HG03521 (cell line): ENCODE results near the gene CMTM1.
"Not testable (repeated sequence)": the region's sequence is repeated elsewhere in the genome, so short reads cannot be mapped to it uniquely, and the experiment has no call there.

ENCODE experiments used
- ATAC-seq: cut with Tn5 transposase; IDR thresholded peaks from one replicate; pipeline ENCODE4 v1.9.1; 2021; ENCODE audit warnings: mild to moderate bottlenecking, moderate library complexity; ENCODE audit not compliant: unreplicated experiment

CMTM1 gene

DNA sequence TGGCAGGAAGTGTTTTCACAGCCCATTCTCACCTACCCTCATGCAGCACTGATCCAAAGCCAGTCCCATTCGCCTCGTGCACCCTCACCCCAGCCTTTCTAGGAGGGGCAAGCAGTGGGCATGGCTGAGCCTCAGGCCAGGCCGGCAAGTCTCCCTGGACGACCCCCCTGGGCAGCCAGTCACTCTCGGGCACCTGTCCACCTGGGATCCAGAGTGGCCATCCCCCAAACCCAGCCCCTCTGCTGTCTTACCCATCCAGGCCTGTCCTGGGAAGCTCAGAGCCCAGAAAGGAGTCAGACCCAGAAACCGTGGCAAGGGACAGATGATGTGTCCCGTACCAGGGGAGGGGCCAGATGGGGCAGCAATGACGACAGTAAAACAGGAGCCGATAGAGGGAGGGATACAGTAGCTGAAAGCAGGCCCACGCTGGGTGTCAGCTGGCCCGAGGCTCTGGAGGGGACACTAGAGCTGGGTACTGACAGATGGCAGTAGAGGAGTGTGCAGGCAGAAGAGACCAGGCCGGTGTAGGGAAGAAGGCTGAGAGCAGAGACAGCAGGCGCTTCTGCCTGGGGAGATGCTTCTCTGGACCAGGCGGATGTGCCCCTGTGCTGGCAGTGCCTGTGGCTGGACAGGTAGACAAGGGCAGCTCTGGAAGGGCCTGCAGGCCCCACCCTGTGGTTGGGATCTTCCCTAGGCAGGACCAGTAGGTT lies 44.0 kb downstream of the CMTM1 start:
- ATAC-seq = no peak

DNA sequence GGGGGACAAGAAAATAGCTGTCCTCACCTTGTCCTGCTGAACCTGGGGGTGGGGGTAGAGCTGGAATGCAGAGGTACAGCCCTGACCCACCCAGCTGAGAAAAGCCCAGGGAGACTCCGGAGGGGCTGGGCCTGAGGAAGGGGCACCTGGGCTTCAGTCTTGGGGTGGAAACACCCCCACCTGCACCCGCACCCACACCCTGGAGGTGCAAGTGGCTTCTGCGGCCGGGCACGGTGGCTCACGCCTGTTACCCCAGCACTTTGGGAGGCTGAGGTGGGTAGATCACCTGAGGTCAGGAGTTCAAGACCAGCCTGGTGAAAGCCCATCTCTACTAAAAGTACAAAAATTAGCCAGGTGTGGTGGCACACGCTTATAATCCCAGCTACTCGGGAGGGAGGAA lies 45.7 kb downstream of the CMTM1 start:
- ATAC-seq = not testable (repeated sequence)

DNA sequence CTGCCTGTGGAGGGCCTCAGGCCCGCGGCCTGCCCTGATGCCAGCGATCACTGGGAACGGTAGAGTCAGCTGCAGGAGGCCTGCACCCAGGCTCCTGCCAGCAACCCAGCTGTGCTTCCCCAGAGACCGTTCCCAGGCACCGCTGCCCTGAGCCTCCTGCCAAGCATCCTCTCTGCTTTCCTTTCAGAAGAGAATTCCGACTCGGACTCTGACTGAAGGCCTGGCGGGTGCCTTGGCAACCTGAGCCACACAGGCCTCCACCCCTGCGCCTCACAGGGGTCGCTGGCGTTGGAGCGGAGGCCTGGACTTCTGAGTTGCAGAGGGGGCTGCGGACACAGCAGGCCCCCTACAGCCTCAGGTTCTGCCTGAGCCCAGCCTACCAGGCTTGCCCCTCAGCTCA lies 46.2 kb downstream of the CMTM1 start:
- no peak for ATAC-seq

DNA sequence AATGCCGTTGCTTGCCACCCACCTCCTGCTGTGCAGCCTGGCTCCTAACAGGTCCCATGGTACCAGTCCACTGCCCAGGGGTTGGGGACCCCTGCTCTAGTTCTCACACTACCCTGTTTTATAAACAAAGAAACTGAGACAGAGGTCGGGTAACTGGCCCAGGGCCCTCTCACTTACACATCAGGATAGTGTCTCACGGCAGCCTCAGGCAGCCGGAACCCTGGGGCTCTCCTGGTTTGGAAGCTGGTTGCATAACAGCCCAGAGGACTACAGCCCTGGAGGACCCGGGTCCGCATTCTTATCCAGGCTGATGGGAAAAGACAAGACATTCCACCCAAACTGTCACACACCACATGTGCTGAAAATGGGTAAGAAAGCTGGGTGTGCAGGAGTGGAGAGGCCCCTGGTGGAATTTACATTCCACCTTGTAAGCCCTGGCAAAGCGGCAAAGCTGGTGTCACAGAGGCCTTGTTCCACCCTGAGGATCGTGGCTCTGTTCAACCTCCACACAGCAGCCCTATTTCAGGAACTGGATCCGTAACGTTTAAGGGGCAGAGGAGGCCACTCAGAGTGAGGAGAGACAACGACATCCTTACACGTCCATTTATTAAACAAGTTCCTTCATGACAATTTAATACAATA lies 48.0 kb downstream of the CMTM1 start:
- ATAC-seq = no peak

DNA sequence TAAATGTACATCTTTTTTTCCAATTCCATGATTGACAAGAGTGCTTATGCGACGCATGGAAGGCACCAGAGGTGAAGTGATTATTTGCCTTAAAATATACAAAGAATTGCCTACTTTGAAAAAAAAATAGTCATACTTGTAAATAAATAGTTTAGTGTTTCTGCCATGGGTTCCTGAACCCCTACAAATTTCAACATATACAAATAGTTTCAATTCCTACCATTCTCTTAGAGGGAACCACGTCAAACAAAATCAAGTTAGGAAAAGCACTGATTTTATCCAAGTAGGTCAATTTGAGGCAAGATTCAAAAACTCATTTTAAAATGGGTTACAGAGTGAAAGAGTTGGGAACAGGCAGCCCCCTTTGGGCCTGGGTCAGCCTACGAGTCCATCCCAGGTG lies 49.9 kb downstream of the CMTM1 start:
- no peak for ATAC-seq

DNA sequence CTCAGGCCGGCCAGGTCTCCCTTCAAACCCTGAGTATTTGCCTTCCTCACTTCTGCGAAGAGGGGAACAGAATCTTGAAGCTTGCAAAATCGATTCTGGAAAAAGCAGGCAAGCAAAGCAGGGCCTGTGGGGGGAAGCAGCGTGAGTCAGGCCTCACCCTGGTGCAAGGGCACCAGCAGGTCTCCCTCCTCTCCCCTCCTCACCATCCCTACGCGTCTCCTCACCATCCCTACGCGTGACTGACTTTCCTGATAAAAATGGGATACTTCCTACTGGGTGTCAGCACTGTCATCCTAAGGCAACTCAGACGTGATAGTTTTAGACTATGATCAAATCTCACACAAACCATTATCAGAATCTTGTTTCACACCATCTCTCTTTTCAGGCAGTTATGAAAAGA lies 50.4 kb downstream of the CMTM1 start:
- ATAC-seq = no peak

DNA sequence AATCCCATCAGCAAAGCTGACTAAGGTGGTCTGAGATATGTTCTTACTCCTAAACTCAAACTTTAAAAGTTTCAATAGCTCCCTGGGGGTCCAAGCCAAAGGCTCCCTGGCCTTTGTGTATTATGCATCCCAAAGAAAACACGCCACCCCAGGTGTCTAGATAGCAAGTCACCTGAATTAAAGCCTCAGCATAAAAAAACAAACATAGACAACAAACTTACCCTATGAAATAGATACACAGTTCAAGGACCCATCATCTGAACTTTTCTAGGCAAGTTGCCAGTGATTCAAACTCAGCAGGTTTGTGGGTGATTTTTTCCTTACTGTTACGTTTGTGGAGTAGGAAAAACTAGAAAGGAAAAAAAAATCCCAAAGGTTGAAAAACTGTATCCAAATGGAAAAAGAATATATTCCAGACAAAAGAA lies 50.8 kb downstream of the CMTM1 start:
- no peak for ATAC-seq

DNA sequence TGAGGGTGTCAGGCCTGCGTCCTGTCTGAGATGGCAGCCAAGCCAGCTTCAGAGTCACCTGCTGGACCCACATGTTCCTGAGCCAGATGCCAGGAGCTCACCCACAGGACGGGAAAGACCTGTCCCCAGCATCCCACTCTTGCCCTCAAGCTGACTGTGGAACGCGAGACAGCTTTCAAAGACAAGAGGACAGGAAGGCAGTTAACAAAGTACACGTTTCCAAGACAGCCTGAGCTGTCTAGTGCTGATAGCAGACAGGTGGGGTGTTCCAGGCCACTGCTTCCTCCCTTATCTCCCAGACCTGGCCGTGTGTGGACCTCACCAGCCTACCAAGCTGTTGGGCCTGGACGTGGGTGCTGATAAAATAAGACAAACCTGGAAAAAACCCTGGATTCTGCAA lies 51.5 kb downstream of the CMTM1 start:
- no peak for ATAC-seq

DNA sequence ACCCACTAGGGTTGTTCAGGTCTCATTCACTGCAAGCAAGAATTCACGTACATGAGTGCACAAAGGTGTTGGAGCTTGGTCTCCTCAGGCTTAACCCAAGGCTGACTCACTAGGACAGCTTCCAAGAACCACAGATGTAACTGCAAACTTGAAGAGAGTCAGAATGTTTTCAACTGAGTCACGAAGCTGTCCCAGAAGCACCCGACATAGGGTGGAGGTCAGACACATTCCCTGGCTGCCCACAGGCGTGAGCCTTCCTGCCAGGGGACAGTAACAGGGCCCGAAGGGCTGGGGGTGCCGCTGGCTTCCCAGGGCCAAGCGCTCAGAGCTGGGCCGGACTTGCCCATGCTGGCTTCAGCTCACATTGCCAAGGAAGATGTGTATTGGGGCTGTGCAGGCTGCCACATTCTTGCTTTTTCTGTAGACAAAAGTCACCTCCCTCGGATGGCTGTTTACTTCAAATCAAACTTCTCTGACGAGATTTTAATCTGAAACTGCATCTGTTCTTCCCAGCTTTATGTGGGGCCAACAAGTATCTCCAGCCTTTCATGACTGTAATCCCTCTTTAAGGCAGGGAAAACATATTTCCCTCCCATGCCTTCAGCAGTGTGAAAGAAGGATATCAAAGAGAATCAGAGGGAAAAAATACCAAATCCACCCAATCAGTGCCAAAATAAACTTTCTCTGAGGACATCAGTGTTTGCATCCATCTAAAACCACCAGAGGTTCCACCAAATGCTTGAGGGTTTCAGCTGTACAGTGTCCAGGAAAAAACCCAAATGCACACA lies 52.5 kb downstream of the CMTM1 start:
- no peak for ATAC-seq

DNA sequence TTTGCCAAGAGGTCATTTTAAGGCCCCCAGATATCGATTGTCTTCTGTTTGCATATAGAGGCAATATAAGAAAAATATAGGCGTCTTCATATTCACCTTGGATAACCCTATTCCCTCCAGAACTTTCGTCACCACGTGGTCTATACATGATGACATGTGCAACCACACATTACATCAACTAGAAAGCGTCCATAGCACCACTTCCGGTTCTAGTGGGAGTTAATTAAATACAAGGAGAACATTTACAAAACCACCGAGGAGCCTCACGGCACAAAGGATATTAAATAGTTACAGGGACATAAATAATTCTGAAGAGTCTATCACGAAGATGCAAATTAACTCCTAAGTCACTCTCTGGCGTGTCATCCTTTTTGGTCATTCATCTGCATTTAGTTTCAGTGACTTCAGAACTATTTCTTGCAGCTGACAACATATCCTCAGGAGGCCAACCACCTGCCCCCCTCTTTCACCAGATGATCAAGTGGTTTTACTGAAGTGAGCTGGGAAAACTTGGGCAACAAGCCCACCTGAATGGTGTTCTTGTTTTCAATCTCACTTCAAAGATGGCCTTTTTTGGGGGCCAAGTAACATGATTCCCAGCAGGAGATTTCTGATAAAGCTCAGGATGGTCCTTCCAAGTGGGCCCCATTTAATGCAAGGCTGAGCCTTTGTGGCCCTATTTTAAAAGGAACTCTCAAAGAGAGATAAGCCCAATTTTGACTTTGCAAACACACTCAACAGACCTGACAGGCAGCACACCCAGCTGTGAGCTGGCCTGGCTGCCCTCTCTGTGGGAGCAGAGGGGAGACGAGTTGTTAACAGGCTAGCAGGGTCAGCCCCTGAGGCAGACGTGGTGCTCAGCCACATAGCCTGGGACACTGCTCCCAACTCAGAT lies 53.5 kb downstream of the CMTM1 start:
- no peak for ATAC-seq

DNA sequence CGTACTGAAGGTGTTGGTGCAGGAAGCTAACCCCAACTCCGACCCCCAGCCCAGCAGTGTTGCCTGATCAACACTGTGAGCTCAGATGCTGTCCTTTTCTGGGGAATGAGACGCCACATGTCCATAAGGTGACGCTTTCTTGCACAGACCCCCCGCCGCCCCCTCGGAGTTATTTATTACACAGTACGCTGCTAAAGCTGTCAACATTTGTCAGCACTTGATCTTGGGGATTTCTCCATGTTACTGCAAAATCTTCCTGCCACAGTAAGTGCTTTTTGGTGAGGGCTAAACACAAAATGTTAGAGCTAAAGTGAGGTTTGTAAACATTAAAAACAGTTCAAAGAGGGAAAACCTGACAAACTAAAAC lies 54.2 kb downstream of the CMTM1 start:
- ATAC-seq = no peak

DNA sequence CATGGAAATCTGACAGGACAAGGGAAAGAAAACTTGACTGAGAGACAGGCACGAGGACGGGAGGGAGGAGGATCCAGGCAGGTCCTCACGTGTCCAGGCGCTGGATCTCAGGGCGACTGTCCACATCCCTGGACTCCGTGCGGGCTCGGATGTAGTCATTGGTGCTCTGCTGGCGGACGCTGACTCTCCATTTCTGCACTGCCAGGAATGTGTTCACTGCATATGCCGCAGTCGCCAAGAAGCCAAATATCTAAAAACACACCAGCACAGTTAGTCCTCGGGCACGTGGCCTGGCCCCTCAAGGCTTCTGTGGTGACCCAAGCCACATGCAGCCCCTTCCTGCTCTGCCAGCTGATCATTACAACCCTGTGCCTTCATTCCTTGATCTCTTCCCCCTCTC lies 55.7 kb downstream of the CMTM1 start:
- no peak for ATAC-seq

DNA sequence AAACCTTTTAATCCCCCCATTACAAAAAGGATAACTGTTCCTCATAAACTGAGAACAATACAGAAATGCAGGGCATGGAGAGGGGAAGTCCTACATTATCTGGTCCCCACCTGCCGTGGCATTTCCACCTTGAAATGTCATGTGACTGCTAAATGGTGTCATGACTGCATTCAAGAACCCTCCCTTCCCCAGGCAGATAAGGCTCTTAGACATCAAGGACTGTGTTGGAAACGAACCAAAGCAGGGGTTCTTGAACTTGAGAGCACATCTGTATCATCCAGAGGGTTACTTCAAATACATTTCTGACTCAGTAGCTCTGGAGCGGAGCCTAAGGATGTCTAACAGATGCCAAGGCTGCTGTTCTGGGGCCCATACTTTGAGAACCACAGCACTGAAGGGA lies 56.6 kb downstream of the CMTM1 start:
- ATAC-seq = no peak

DNA sequence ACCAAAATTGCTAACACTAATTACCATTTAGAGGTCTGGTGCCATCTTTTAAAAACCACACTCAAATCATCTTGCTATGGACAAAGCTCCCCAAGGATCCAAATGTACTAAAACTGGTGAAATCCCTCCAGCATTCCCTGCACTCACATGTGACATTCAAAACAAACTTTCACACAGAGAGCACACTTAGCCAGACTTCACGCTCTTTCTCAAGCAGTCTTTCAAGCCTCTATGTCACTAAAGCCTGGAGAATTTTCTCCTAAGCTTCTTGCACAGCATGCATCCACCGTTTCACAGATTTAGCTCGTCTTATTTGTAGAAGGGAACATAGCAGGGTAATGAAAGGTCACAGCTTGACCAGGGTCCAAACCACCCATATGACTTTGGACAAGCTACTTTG lies 57.5 kb downstream of the CMTM1 start:
- ATAC-seq = no peak

DNA sequence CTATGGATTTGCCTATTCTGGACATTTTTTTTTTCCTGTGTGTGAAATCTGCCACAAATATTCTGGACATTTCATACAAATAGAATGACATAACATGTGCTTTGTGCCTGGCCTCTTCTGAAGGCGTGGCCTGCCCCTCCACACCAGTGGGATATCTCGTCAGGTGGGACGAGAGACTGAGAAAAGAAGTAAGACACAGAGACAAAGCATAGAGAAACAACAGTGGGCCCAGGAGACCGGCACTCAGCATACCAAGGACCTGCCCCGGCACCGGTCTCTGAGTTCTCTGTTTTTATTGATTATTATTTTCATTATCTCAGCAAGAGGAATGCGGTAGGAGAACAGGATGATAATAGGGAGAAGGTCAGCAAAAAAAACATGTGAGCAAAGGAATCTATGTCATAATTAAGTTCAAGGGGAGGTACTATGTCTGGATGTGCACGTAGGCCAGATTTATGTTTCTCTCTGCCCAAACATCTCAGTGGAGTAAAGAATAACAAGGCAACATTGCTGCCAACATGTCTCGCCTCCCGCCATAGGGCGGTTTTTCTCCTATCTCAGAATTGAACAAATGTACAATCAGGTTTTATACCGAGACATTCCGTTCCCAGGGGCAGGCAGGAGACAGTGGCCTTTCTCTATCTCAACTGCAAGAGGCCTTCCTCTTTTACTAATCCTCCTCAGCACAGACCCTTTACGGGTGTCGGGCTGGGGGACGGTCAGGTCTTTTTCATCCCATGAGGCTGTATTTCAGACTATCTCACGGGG lies 61.6 kb downstream of the CMTM1 start:
- ATAC-seq = not testable (repeated sequence)
